Measurements from ENCODE around the gene TP53INP2.

TP53INP2 gene

DNA sequence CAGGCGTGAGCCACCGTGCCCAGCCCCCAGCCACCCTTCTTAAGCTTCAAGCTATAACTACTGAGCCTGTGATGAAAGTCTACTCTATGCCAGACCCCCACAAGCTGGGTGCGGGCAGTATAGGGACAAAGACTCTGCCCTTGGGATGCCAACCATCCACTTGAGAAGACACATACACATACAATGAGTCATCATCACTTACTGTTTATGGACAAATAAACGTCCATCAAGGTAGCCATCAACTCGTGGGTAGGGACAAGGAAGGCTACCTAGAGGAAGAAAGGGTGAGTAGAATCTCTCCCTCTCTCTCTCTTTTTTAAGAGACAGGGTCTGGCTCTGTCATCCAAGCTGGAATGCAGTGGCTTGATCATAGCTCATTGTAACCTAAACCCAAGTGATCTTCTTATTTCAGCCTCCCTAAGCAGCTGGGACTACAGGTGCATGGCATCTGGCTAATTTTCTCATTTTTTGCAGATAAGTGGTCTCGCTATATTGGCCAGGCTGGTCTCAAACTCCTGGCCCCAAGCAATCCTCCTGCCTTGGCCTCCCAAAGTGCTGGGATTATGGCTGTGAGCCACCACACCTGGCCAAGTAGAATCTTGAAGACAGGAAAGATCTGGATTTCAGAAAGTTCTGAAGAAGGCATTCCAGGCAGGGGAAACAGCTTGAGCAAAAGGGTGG is 2.6 kb upstream of the TP53INP2 start:
- H3K9me3 ChIP-seq (ENCODE audit: insufficient read depth, low read length) = no peaks in the 10 kb centered on the region

GRCh38 chr20:34703061-34703423 is 1.1 kb upstream of the TP53INP2 start:
- no peaks in the 10 kb centered on the region for H3K36me3 ChIP-seq (ENCODE audit: low read length)
- no peaks in the 10 kb centered on the region for H3K9me2 ChIP-seq (replicated peaks; ENCODE audit: insufficient read depth, low read length)
- no peaks in the 10 kb centered on the region for H3K79me2 ChIP-seq (ENCODE audit: insufficient read depth, low read length)
- peak overlapping the region; percentile 92 for H3K4me2 ChIP-seq (ENCODE audit: low read depth, low read length, poor library complexity, severe bottlenecking)
- no peak overlapping the region for H3K9ac ChIP-seq (ENCODE audit: low read length)
- TF ChIP-seq EZH2phosphoT487 (conservative IDR thresholded peaks at IDR 0.05; ENCODE audit: low read length) = no peak
- TF ChIP-seq CTCF (IDR thresholded peaks at IDR 0.05; ENCODE audit: insufficient read depth, low read length, poor library complexity, severe bottlenecking) = no peak
- no peak overlapping the region for H3K27ac ChIP-seq (ENCODE audit: low read depth, low read length)
- no peak overlapping the region for H2AFZ ChIP-seq (ENCODE audit: low read depth, low read length, severe bottlenecking)
- H3F3A ChIP-seq (ENCODE audit: insufficient read depth) = peaks cover 9% of the 10 kb centered on the region
- H3K4me3 ChIP-seq (ENCODE audit: insufficient read depth, low read length, poor library complexity, severe bottlenecking) = no peak overlapping the region
- H3K27me3 ChIP-seq (ENCODE audit: low read length) = no peaks in the 10 kb centered on the region
- H3K9me3 ChIP-seq (ENCODE audit: insufficient read depth, low read length) = no peaks in the 10 kb centered on the region
- no peaks in the 10 kb centered on the region for H4K20me1 ChIP-seq (ENCODE audit: low read depth, low read length)

More for the DNA sequence above, 2.6 kb upstream of the TP53INP2 start:
- H3K9ac ChIP-seq (ENCODE audit: low read length) = no peak overlapping the region
- no peaks in the 10 kb centered on the region for H3K9me2 ChIP-seq (replicated peaks; ENCODE audit: insufficient read depth, low read length)
- TF ChIP-seq EZH2phosphoT487 (conservative IDR thresholded peaks at IDR 0.05; ENCODE audit: low read length) = no peak
- peaks cover 4% of the 10 kb centered on the region; the same call in 1 of the 2 replicates for H3F3A ChIP-seq (ENCODE audit: insufficient read depth)
- no peaks in the 10 kb centered on the region for H3K36me3 ChIP-seq (ENCODE audit: low read length)
- no peaks in the 10 kb centered on the region for H3K27me3 ChIP-seq (ENCODE audit: low read length)
- H3K4me3 ChIP-seq (ENCODE audit: insufficient read depth, low read length, poor library complexity, severe bottlenecking) = no peak overlapping the region
- H3K79me2 ChIP-seq (ENCODE audit: insufficient read depth, low read length) = no peaks in the 10 kb centered on the region
- H3K27ac ChIP-seq (ENCODE audit: low read depth, low read length) = no peak overlapping the region
- no peaks in the 10 kb centered on the region for H4K20me1 ChIP-seq (ENCODE audit: low read depth, low read length)
- H3K4me2 ChIP-seq (ENCODE audit: low read depth, low read length, poor library complexity, severe bottlenecking) = no peak overlapping the region
- no peak overlapping the region for H2AFZ ChIP-seq (ENCODE audit: low read depth, low read length, severe bottlenecking)

DNA sequence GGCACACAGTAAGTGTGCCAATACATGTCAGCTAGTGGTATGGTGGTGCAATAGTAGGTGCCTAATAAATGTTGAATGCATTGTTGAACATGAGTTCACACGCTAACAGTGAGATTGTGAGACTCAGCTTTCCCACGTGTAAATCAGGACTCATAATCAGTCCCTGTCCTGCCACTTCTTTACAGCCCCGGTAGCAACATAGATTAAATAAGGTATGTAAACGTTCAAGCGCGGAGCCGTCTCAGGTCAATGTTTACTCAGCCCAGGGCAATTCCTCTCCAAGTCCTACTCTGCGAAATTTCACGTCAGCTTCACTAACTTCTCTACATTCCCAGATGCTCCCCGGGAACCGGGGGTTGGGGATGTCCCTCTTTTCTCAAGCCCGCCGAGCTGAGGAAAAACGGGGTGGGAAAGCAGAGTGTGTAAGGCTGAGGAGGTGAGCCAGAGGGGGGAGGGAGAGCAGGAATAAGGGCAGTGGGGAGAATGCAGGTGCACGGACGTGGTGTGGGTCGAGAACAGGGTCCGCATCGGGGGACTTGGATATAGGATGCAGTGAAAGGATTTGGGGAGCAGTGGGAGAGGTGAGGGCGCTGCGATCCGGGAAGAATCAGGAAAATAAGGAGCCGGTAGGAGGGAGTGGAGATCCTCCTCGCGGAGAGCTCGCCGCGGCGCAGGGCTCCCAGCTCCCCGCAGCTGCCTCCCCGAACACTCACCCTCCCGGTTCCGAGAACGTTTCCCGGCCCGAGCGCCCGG is 544 bp upstream of the TP53INP2 start:
- peak overlapping the region; percentile 73 for H3K4me3 ChIP-seq (ENCODE audit: insufficient read depth, low read length, poor library complexity, severe bottlenecking)
- peak overlapping the region; percentile 64 for H3K9ac ChIP-seq (ENCODE audit: low read length)
- no peaks in the 10 kb centered on the region for H3K36me3 ChIP-seq (ENCODE audit: low read length)
- no peaks in the 10 kb centered on the region for H4K20me1 ChIP-seq (ENCODE audit: low read depth, low read length)
- peak overlapping the region; percentile 91 for H2AFZ ChIP-seq (ENCODE audit: low read depth, low read length, severe bottlenecking)
- no peaks in the 10 kb centered on the region for H3K9me2 ChIP-seq (replicated peaks; ENCODE audit: insufficient read depth, low read length)
- H3K9me3 ChIP-seq (ENCODE audit: insufficient read depth, low read length) = no peaks in the 10 kb centered on the region
- H3K79me2 ChIP-seq (ENCODE audit: insufficient read depth, low read length) = no peaks in the 10 kb centered on the region
- H3K4me2 ChIP-seq (ENCODE audit: low read depth, low read length, poor library complexity, severe bottlenecking) = peak overlapping the region; percentile 92
- peaks cover 13% of the 10 kb centered on the region for H3F3A ChIP-seq (ENCODE audit: insufficient read depth)
- no peaks in the 10 kb centered on the region for H3K27me3 ChIP-seq (ENCODE audit: low read length)
- TF ChIP-seq EZH2phosphoT487 (conservative IDR thresholded peaks at IDR 0.05; ENCODE audit: low read length) = no peak
- no peak for TF ChIP-seq CTCF (IDR thresholded peaks at IDR 0.05; ENCODE audit: insufficient read depth, low read length, poor library complexity, severe bottlenecking)
- no peak overlapping the region for H3K27ac ChIP-seq (ENCODE audit: low read depth, low read length)

DNA sequence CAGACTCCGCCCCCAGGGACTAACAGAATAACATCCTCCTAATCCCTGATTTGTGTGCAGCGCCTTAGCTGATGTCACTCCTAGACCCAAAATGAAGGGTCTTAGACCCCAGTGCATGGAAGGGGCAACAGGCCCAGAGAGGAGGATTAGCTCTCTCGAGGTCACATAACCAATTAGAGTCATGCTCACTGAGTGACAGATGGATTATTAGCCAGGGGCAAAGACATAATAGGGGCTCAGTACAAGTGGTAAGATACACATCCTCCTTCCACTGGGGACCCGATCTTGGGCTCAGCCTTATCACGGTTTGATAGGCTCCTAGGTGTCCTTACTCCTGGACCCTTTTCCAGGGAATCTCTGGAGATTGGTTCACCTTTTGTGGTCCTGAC is 858 bp downstream of the TP53INP2 start:
- Histone ChIP-seq H3K9ac (ENCODE audit: low read length) (peak overlapping the region; percentile 64), H3K27ac (ENCODE audit: low read depth, low read length) (0 out of 2 replicates have a peak overlapping the region, but pooled peaks have one; percentile 1)

More for the DNA sequence above, 858 bp downstream of the TP53INP2 start:
- Histone ChIP-seq H3K4me2 (ENCODE audit: low read depth, low read length, poor library complexity, severe bottlenecking) (peak overlapping the region; percentile 92), H3K9me2 (replicated peaks; ENCODE audit: insufficient read depth, low read length) (no peaks in the 10 kb centered on the region), H4K20me1 (ENCODE audit: low read depth, low read length) (no peaks in the 10 kb centered on the region), H3K36me3 (ENCODE audit: low read length) (no peaks in the 10 kb centered on the region), H3K27me3 (ENCODE audit: low read length) (no peaks in the 10 kb centered on the region), H3F3A (ENCODE audit: insufficient read depth) (peaks cover 13% of the 10 kb centered on the region), H3K79me2 (ENCODE audit: insufficient read depth, low read length) (no peaks in the 10 kb centered on the region), H3K9me3 (ENCODE audit: insufficient read depth, low read length) (no peaks in the 10 kb centered on the region), H2AFZ (ENCODE audit: low read depth, low read length, severe bottlenecking) (peak overlapping the region; percentile 94), H3K4me3 (ENCODE audit: insufficient read depth, low read length, poor library complexity, severe bottlenecking) (peak overlapping the region; percentile 73)
- TF ChIP-seq EZH2phosphoT487 (conservative IDR thresholded peaks at IDR 0.05; ENCODE audit: low read length) (no peak), CTCF (IDR thresholded peaks at IDR 0.05; ENCODE audit: insufficient read depth, low read length, poor library complexity, severe bottlenecking) (no peak)

All from SU-DHL-6 (cell line).